Uterus (tissue), 2 donors: ENCODE measurements around the gene FSIP1.

Source experiments
- CTCF ChIP-seq, 4 experiments: fragments of 200-600 bp in 2 of 4; fragments of 450-650 bp in 2 of 4; sonication (generic) in 2 of 4; IDR thresholded peaks; one replicate each; pipeline ENCODE4 v1.5.1; 2016 to 2019; ENCODE audit warnings: antibody characterized with exemption in 4 of 4, mild to moderate bottlenecking in 2 of 4, moderate library complexity in 1 of 4
- POLR2A ChIP-seq, 2 donors: fragments of 450-650 bp; IDR thresholded peaks; one replicate each; pipeline ENCODE4 v1.6.1; 2016; ENCODE audit warnings: antibody characterized with exemption in 2 of 2, mild to moderate bottlenecking in 1 of 2, moderate library complexity in 1 of 2

- TF ChIP-seq CTCF (IDR thresholded peaks at IDR 0.05): no peak
- TF ChIP-seq POLR2A (IDR thresholded peaks at IDR 0.05): no peak
These were observed 2.5 kb upstream of the FSIP1 start for GRCh38 chr15:39785139-39785538.
